ENCODE results near the gene MOB2. TPM values are rescaled to one million over a fixed set of nuclear protein-coding genes. Genes with fewer than 3 reads are reported as not detected.

The MOB2 gene
- total and polyA plus RNA-seq, 9 of the 15 experiments (the other 6 are each of a cell fraction or from before 2014, with no cell fraction given), result 0.17 to 36.8 (median 19.2) TPM

DNA sequence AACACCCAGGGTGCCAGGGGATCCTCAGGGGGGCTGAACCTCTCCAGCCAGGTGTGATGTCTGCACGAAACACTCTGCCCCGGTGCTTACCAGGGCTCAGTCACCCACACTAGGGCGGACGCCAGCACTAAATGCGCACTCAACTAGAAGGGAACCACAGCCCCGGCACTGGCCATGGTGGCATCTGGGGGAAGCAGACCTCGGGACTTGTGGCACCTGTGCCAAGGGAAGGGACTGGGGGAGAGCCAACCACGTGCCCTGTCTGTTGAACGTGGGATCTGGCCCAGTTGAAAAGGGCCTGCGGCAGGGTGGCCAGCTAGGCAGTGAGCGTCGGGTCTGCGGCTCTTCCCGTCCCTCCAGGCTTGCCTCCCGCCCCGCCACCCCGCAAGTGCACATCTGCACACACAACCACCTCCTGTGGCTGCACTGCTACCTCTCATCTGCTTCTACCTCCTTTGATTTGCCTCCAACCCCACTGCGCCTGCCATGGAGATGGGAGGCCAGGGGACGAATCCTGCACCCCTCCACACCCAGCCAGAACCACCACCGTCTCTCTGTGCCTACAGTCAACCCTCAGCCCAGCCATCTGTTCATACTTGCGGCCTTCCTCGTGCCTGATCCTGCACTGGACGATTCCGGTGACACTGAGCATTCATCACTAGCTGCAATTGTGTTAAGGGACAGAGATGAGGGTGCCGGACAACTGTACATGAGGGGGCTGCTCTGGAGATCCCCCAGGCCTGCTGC, 15.0 kb upstream of the MOB2 start:
- ChIA-PET CTCF (ENCODE audit: low intra/inter-chr PET ratio) (no interaction called here), POLR2A (no interaction called here)
- in situ Hi-C loops (cut with MboI), result no loop called here
- Histone ChIP-seq H3K4me3 (no peak overlapping the region), H3K79me2 (ENCODE audit: control insufficient read depth, insufficient read depth, low read length) (peaks cover 2% of the 10 kb centered on the region; the same call in 1 of the 3 replicates), H3K4me2 (ENCODE audit: insufficient read depth, low read length) (no peak overlapping the region), H3K9me3 (replicated peaks; ENCODE audit: control insufficient read depth, insufficient read depth, low read depth, low read length) (0 out of 2 replicates have a peak, but pooled peaks cover 7% of the 10 kb centered on the region), H3K27me3 (ENCODE audit: control insufficient read depth in 2 of 2, insufficient read depth in 2 of 2, low read length in 2 of 2) (no peaks in the 10 kb centered on the region), H4K20me1 (replicated peaks; ENCODE audit: control insufficient read depth, insufficient read depth, low read length) (peaks cover 9% of the 10 kb centered on the region), H3K9ac (ENCODE audit: insufficient read depth in 1 of 2, low read depth in 2 of 2, low read length in 2 of 2) (no peak overlapping the region), H3K36me3 (ENCODE audit: control insufficient read depth, insufficient read depth, low read length) (no peaks in the 10 kb centered on the region), H3K9me1 (ENCODE audit: control insufficient read depth, insufficient read depth, low read length) (no peaks in the 10 kb centered on the region), H3K4me1 (replicated peaks in 1 of 2; ENCODE audit: control insufficient read depth in 2 of 2, insufficient read depth in 2 of 2, low read length in 2 of 2) (peaks cover 0 to 11% of the 10 kb centered on the region in 2 experiments; a peak in 1 of 5 replicates), H2AFZ (ENCODE audit: low read depth, low read length) (no peak overlapping the region), H3K27ac (ENCODE audit: extremely low read depth, low read depth, low read length) (no peak overlapping the region)
- BruUV-seq (replicated peaks), result no TSS peak
- TF ChIP-seq PHTF2 (CRISPR knock-in tag; IDR thresholded peaks at IDR 0.05) (no peak), ZNF23 (CRISPR knock-in tag; IDR thresholded peaks at IDR 0.05) (no peak), KLF13 (tag; IDR thresholded peaks at IDR 0.05; ENCODE audit: borderline replicate concordance, low read depth) (no peak), TAF9B (IDR thresholded peaks at IDR 0.05; ENCODE audit: partially characterized antibody) (no peak), TCF7L2 (IDR thresholded peaks at IDR 0.05; ENCODE audit: low read depth, low read length) (no peak), CTBP1 (IDR thresholded peaks at IDR 0.05; ENCODE audit: borderline replicate concordance) (no peak), HDAC2 (IDR thresholded peaks at IDR 0.05) (no peak), ZNF75A (CRISPR knock-in tag; IDR thresholded peaks at IDR 0.05) (no peak), MCM3 (IDR thresholded peaks at IDR 0.05) (no peak), ARID1B (IDR thresholded peaks at IDR 0.05) (no peak), TRIM28 (IDR thresholded peaks at IDR 0.05) (no peak), MAFF (IDR thresholded peaks at IDR 0.05; ENCODE audit: low read length) (no peak)
- TF ChIP-seq, protein P1, sequence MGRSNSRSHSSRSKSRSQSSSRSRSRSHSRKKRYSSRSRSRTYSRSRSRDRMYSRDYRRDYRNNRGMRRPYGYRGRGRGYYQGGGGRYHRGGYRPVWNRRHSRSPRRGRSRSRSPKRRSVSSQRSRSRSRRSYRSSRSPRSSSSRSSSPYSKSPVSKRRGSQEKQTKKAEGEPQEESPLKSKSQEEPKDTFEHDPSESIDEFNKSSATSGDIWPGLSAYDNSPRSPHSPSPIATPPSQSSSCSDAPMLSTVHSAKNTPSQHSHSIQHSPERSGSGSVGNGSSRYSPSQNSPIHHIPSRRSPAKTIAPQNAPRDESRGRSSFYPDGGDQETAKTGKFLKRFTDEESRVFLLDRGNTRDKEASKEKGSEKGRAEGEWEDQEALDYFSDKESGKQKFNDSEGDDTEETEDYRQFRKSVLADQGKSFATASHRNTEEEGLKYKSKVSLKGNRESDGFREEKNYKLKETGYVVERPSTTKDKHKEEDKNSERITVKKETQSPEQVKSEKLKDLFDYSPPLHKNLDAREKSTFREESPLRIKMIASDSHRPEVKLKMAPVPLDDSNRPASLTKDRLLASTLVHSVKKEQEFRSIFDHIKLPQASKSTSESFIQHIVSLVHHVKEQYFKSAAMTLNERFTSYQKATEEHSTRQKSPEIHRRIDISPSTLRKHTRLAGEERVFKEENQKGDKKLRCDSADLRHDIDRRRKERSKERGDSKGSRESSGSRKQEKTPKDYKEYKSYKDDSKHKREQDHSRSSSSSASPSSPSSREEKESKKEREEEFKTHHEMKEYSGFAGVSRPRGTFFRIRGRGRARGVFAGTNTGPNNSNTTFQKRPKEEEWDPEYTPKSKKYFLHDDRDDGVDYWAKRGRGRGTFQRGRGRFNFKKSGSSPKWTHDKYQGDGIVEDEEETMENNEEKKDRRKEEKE (IDR thresholded peaks at IDR 0.05; ENCODE audit: borderline replicate concordance in 1 of 2, control insufficient read depth in 1 of 2, low read depth in 2 of 2, low read length in 1 of 2), result no peak
- TF ChIP-seq, protein P2, sequence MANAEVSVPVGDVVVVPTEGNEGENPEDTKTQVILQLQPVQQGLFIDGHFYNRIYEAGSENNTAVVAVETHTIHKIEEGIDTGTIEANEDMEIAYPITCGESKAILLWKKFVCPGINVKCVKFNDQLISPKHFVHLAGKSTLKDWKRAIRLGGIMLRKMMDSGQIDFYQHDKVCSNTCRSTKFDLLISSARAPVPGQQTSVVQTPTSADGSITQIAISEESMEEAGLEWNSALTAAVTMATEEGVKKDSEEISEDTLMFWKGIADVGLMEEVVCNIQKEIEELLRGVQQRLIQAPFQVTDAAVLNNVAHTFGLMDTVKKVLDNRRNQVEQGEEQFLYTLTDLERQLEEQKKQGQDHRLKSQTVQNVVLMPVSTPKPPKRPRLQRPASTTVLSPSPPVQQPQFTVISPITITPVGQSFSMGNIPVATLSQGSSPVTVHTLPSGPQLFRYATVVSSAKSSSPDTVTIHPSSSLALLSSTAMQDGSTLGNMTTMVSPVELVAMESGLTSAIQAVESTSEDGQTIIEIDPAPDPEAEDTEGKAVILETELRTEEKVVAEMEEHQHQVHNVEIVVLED (CRISPR knock-in tag; IDR thresholded peaks at IDR 0.05), result no peak
- ATAC-seq (no peak), FAIRE-seq (no peak), DNase-seq (ENCODE audit: extremely low read depth in 1 of 4, low spot score in 3 of 4) (no peak)
- intact Hi-C loops (cut with micrococcal nuclease), result no loop called here
- 94% methylated on average over 24 of the region's 25 CpGs for WGBS (ENCODE audit: insufficient coverage, low coverage, missing lambda C conversion rate)
